Measurements from ENCODE around the gene EIF4E.
"Not testable (repeated sequence)": the region's sequence is repeated elsewhere in the genome, so short reads cannot be mapped to it uniquely, and the experiment has no call there.

Gene EIF4E

DNA sequence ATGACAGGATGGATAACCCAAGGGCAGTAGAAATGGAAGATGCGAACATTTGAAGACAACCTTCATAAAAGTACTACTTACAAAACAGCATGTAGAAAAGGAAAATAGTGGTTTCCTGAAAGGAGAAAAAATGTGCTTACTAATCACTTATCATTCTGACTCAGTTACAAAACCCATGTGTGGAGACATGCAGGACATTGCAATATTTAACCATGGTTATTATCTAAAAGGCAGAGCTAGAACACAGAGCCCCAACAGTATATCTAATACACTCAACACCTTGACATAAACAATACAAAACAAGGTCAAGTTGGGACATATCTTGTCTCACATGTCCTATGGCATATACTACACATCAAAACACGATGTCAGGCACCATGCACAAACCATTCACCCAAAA, 55.9 kb downstream of the EIF4E start:
- no peak for DNase-seq (ENCODE audit: low spot score)

DNA sequence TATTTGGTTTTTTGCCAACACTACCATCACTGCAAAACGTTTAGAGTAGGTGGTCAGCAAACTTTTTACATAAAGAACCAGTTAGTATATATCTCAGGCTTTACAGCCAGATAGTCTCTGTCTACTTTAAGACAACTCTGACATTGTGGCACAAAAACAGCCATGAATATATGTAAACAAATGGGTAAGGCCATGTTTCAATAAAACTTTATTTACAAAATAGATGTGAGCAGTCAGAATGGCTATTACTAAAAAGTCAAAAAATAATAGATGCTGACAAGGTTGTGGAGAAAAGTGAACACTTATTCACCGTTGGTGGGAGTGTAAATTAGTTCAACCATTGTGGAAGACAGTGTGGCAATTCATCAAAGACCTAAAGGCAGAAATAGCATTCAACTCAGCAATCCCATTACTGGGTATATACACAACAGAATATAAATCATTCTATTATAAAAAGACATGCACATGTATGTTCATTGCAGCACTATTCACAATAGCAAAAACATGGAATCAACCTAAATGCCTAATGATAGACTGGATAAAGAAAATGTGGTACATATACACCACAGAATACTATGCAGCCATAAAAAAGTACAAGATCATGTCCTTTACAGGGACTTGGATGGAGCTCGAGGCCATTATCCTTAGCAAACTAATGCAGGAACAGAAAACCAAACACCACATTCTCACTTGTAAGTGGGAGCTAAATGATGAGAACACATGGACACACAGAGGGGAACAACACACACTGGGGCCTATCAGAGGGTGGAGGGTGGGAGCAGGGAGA, 56.6 kb downstream of the EIF4E start:
- DNase-seq (ENCODE audit: low spot score): not testable (repeated sequence)

DNA sequence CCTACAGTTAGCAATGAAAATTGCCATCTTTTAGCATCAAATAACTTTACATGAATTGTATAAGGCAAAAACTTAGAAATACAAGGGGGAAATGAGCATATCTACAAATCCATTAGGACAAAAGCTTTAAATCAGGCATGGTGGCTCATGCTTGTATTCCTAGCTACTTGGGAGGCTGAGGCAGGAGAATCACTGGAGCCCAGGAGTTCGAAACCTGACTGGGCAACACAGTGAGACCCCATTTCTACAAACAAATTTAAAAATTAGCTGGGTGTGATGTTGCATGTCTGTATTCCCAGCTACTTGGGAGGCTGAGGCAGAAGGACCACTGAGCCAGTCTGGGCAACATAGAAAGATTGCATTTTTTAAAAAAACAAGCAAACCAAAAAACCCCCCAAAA, 61.3 kb downstream of the EIF4E start:
- DNase-seq (ENCODE audit: low spot score): no peak

DNA sequence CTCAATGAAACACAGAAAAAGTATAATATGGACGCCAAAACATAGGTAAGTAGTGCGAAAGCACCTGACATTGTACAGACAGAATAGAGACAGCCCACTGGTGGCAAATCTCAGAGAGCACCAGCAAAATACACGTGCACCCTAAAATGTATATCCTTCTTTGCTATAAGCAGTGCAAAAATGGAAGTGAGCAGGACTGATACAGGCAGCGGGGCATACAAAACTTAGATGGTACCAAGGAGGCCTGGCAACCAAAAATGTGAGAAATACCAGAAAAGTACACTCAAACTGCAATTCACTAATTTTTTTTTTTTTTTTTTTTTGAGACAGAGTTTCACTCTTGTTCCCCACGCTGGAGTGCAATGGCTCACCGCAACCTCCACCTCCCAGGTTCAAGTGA, 63.9 kb downstream of the EIF4E start:
- no peak for DNase-seq (ENCODE audit: low spot score)

DNA sequence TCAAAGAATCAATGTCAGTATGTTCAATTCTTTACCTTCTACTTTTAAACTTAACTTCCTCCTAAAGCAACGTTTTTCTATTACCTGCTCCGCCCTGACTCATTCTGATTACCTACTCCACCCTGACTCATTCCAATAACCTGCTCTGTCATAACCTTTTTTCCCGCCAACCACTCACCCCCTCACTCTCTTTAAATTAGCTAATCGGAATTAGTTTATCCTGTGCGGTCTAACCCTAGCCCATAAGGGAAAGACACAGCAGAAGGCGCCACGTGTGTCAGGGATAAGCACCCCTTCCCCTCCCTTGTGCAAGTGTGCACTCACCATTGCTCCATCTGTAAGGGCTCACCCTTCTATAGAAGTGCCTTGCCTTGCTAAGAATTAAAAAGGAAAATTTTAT, 64.4 kb downstream of the EIF4E start:
- no peak for DNase-seq (ENCODE audit: low spot score)

DNA sequence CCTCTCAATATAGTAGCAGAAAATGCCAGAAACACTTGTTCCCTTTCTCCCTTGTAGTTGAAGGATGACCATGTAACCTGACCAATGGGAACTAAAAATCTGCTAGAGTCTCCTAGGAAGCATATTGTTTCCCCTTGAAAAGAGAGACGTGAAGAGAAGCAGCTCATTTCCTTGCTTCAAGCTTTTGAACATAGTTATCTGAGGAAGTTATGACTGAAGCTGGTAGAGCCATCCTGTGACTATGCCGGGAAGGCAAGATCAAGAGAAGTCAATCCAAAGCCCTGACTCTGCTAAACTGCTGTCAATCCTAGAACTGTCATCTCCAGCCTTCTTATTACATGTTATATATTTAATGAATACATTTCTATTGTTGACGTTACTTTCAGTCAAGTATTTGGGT, 66.6 kb downstream of the EIF4E start:
- no peak for DNase-seq (ENCODE audit: low spot score)

DNA sequence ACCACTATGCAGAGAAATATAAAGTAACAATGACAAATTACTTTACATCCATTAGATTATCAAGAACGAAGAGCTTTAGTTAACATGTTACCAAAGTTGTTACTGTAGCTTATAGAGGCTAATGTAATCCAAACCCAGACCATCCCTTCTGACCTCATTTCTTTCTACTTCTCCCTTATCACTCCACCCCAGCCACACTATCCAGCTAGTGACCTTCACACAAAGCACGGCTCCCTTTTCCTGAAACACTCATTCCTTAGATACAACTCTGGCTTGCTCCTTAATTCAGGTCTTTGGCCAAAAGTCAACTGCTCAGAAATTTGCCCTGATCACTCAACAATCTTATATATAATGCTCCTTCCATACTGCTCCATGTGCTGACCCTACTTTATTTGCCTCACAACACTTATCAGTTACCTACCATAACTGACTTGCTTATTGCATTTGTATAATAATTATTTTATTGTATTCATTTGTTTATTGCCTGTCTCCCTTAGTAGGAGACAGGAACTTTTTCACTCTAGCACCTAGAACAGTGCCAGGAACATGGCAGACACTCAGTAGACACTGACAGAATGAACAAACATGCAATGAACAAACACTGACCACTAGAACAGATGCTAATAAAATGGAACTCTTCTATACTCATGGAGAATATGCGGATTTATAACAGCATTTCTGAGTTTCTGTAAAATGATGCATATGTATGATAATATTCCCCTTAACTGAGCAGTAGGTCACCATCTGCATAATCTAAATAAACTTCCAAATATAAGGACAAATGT, 67.6 kb downstream of the EIF4E start:
- DNase-seq (ENCODE audit: low spot score): no peak

DNA sequence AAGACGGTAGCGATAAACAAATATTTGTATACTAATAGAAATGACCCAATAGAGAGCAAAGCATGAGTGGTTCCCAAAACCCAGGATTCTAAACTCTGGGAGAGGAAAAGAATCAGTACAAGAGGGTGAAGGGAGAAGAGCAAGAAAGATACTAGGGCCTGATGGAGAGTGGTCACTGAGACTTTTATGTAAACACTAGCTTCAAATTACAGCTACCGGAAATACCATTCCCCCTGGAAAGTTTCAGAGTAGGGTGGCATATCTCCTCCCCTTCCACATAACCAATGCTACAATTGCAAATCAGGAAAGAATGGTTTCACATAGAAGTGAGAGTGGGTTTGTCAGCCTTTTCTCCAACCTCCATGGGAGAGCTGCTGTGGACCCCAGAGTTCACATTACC, 77.1 kb downstream of the EIF4E start:
- no peak for DNase-seq (ENCODE audit: low spot score)

DNA sequence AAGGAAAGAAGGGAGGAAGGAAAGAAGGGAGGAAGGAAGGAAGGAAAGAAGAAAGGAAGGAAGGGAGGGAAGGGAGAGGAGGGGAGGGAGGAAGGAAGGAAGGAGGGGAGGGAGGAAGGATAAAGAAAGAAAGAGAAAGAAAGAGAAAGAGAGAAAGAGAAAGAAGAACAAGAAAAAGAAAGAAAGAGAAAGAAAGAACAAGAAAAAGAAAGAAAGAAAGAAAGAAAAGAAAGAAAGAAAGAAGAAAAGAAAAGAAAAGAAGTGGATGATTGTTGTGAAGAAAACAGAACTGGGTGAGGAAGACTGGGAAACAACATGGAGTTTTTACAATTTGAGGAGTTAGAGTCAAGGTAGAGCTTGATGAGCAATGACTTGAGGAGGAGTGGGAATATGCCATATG, 78.0 kb downstream of the EIF4E start:
- no peak for DNase-seq (ENCODE audit: low spot score)

DNA sequence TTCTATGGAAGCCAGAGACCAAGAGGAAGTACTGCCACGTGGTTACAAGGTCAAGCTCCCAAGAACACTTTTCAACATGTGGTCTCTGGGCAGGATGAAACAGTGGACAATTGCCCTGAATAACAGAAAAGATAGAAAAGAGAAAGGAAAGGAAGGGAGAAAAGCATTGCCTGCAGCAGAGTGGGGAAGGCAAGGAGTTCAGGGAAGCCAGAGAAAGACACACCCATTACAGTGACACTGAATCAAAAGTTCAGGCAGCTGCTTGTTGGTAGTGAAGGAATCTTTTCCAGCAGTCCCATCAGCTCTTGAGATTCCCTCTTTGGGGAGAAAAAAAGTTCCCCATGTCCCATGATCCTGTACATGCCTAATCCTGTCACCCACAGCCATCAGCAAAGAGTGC, 80.5 kb downstream of the EIF4E start:
- DNase-seq (ENCODE audit: low spot score): no peak

DNA sequence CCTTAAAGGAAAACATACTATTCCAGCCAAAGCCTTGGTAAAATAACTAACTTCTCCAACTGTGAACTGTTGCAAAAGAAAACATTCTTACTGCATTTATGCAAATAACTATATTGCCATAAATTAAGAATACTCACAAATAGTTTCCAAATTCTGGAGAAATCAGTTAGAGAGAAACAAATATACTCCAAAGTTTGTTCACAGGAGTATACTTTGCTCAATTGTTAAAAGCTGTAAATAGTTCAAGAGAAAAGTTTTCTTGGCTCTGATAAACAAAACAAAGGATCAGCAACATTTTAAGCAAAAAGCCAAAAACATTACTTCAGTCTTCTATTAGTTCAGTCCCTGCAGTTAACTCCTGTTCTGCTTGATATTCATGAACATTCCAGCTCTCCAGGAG, 83.0 kb downstream of the EIF4E start:
- DNase-seq (ENCODE audit: low spot score): no peak

DNA sequence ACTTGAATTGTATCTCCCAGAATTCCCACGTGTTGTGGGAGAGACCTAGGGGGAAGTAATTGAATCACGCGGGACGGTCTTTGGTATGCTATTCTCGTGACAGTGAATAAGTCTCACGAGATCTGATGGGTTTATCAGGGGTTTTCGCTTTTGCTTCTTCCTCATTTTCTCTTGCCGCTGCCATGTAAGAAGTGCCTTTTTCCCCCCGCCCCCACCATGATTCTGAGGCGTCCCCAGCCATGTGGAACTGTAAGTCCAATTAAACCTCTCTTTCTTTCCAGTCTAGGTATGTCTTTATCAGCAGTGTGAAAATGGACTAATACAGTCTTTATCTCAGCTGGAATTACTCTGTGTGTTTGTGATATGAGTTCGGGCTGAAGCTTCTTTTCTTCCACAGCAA, 86.0 kb downstream of the EIF4E start:
- DNase-seq (ENCODE audit: low spot score): not testable (repeated sequence)

DNA sequence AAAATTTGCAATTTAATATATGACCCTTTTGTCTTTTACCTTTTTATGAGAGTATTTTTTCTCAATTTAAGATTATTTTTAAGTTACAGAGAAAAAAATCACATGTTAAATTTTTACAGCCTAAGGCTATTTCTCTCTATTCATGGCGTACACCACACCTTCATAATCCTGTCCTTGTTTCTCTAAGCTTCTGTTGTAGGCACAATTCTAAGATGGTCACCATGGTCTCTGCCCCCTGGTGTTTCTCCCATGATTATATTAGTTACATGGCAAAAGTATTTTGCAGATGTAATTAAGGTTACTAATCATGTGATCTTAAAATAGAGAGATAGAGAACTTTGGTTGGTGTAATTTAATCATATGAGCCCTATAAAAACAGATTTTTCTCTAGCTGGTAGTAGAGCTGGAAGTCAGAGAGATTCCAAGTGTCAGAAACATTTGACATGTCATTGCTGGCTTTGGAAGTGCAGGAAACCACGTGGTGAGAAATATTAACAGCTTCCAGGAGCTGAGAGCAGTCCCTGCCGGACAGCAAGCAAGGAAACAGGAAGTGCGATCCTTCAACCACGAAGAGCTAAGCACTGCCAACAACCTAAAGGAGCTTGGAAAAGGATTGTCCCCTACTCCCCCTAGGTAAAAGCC, 89.8 kb downstream of the EIF4E start:
- no peak for DNase-seq (ENCODE audit: low spot score)

DNA sequence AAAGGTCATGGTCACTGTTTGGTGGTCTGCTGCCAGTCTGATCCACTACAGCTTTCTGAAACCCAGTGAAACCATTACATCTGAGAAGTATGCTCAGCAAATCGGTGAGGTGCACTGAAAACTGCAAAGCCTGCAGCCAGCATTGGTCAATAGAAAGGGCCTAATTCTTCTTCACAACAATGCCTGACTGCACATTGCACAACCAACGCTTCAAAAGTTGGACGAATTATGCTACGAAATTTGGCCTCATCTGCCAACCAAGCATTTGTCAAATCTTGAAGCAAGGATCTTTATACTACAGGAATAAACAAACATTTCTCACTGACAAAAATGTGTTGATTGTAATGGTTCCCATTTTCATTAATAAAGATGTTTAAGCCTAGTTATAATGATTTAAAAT, 90.4 kb downstream of the EIF4E start:
- no peak for DNase-seq (ENCODE audit: low spot score)

DNA sequence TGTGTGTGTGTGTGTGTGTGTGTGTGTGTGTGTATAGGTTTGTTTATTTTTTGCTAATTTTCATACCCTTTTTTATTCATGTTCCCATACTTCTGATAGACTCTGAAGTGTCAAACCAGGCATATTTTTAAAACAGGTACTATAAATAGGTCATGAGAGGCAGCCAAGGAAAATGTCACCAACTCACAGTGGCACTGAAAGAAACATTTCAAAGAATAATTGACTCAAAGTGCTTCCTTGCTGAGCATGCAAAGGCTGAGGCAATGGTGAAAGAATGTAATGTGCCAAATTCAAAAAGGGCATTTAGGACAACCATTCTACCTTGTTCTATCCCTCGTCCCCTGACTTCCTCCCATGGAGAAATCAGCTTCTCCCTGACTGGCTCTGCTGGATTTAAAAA, 95.5 kb downstream of the EIF4E start:
- no peak for DNase-seq (ENCODE audit: low spot score)

DNA sequence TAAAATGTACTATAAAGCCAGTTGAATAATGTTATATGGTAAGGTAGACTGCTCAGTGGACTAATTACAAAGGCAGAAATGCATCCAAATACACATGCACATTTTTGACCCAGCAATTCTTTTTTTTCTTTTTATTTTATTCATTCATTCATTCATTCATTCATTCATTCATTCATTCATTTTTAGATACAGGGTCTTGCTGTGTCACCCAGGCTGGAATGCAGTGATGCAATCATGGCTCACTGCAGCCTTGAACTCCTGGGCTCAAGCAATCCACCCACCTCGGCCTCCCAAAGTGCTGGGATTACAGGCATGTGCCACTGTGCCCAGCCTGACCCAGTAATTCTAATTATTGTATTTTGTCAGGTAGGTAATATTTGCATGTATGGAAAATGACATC, 97.9 kb downstream of the EIF4E start:
- not testable (repeated sequence) for DNase-seq (ENCODE audit: low spot score)

Data from left forelimb (tissue), 1 donor.